Measurements from ENCODE around the gene MRGPRF.
A peak's percentile ranks its signal among the peaks of the same experiment; 100 is the strongest.

MRGPRF gene

GRCh38 chr11:69022260-69022659 lies 9.2 kb upstream of the MRGPRF start:
- no peak for DNase-seq (ENCODE audit: low spot score)

- no peak for DNase-seq (ENCODE audit: low spot score)
Measured at GRCh38 chr11:69018924-69019323, 5.9 kb upstream of the MRGPRF start.

GRCh38 chr11:69017951-69018350 lies 4.9 kb upstream of the MRGPRF start:
- no peak for DNase-seq (ENCODE audit: low spot score)

- DNase-seq (ENCODE audit: low spot score) = peak; percentile 49
Measured at GRCh38 chr11:69014898-69015549, 2.0 kb upstream of the MRGPRF start.

- peak; percentile 31 for DNase-seq (ENCODE audit: low spot score)
Measured at GRCh38 chr11:69014084-69014851, 1.2 kb upstream of the MRGPRF start.

DNA sequence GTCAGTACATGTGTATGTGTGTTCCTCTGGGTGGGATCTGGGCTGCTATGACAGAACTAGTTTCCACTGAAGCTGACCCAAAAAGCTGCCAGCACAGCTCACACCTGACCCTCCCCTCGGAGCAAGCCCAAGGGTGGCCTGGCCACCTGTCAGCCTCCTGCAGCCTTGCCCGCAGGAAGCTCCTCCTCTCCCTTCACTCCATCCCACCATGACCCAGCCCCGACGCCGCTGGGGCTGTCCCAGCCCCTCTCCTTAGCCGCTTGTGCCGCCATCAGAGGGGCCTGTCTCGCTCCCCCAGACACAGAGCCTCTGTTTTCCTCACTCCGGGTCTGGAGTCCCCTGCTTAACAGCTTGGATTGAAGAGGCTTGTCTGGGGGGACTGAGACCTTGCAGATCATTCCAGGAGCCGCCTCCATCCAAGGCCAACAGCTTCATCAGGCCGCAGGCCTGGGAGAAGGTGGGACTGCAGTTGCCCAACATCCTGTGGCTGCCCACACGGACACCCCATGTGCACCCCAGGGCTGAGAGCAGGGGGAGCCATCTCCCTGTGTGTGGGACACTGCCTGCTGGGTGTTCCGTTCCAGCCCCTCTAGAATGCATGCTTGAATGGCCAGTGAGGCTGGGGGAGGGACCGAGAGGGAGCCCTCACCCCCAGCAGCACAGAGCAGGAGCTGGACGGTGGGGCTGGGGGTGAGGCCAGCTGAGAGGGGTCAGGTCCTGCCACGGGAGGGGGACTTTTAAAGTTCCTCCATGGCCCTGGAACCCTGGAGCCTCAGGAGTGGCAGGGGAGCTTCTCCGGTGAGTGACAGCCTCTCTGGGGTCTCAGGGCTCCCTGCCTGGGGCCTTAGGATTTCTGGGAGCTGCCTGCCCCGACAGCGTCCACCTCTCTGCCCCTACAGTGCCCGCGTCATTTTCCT lies 696 bp downstream of the MRGPRF start:
- DNase-seq (ENCODE audit: low spot score) = no peak

DNA sequence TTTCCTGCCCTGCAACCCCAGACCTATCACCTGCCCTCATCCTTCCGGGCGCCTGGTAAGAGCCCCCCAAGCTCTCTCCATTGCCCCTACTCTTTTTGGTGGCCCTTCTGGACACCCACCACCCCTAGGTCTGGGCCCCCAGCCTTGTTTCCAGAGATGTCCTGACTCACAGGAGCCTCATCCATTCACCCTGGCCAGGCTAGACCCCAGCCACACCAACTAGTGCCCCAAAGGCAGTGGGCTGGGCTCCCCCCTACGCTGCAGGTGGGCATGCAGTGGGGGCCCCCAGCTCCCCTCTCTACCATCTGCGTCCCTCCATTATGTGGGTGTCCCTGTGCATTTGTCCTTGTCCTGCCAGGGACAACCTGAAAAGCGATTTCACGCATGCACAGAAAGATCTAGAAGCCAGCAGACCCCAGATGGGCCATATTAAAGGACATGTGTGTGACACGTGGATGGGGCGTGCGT lies 1.4 kb downstream of the MRGPRF start:
- DNase-seq (ENCODE audit: low spot score) = no peak

GRCh38 chr11:69010964-69011623 lies 2.0 kb downstream of the MRGPRF start:
- DNase-seq (ENCODE audit: low spot score) = peak; percentile 77

DNA sequence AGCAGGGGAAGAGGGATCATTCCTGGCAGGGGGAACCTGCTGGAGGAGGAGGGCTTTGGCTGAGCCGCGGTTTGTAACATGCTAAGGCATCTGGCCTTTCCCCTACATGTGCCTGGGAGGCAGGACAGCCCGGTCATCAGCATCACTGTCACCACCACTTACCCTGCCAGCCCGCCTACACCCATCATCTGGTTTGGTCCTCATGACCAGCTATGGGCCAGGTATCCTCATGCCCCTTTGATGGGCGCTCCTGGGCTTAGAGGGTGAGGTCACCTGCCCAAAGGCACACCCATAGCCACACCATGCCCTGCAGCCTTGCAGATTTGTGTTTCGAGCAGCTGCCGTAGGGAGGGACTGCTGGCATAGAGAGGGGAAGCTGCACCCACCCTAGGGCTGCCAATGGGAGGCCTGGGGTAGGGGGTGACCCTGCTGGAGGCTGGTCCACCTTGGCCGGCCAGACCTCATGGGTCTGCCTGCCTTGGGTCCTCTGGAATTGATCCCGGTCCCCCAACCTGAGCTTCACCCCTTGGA lies 2.6 kb downstream of the MRGPRF start:
- DNase-seq (ENCODE audit: low spot score) = no peak

DNA sequence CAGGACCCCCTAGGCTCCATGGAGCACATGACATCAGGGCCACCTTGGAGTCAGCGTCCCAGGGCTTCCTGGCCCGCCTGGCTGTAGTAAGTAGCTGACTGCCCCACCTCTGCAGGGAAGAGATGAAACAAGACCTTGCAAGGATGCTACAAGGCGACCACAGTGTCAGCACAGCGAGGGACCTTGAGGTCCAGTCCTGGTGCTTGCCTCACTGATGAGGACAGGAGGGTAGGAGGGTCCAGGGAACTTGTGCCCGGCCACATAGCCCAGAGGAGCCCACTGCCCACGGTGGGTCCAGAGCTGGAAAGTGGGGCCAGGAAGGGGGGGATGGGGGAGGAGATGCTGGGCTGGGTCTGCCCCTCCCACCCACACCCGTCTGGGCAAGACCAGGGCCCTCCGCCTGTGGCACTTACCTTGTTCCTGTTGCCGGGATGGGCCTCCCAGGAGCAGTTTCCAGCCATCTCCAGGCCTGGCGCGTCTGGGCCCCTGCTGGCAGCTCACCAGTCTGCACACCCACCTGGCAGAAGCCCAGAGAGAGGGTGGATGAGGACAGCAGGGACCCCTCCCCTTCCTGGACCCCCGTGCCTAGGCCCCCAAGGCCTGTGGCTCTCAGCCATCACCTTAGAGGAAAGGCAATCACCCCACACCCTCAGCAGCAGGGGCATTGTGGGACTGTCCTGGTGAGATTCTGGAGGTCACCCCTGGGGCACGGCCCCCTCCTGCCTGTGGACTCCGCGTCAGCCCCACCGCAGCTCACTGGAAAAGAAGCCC lies 3.4 kb downstream of the MRGPRF start:
- DNase-seq (ENCODE audit: low spot score) = no peak

GRCh38 chr11:69008737-69009440 lies 4.2 kb downstream of the MRGPRF start:
- DNase-seq (ENCODE audit: low spot score) = no peak

- DNase-seq (ENCODE audit: low spot score) = no peak
Measured at GRCh38 chr11:69007975-69008381, 5.1 kb downstream of the MRGPRF start.

- DNase-seq (ENCODE audit: low spot score) = no peak
Measured at GRCh38 chr11:69006816-69007215, 6.2 kb downstream of the MRGPRF start.

GRCh38 chr11:69005631-69006368 lies 7.2 kb downstream of the MRGPRF start:
- no peak for DNase-seq (ENCODE audit: low spot score)

DNA sequence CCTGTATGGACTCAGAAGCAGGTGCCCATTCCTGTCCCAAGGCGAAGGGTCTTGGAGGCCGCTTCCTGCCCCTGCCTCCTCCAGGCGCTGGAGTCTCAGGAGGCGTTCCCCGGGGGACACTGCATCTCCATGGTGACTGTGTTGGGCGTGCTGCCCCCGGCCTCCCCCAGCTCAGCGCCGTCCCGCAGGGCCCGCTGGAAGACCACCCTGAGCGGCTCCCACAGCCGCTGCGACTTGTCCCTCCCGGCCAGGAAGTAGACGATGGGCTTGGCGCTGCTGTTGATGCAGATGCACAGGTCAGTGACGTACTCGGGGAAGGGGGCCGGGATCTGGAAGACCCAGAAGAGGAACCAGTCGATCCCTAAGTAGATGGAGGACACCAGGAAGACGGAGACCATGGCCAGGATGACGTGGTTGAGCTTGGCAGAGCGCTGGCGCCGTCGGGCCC lies 7.8 kb downstream of the MRGPRF start:
- DNase-seq (ENCODE audit: low spot score) = no peak

- no peak for DNase-seq (ENCODE audit: low spot score)
Measured at GRCh38 chr11:69004411-69005182, 8.4 kb downstream of the MRGPRF start.

DNA sequence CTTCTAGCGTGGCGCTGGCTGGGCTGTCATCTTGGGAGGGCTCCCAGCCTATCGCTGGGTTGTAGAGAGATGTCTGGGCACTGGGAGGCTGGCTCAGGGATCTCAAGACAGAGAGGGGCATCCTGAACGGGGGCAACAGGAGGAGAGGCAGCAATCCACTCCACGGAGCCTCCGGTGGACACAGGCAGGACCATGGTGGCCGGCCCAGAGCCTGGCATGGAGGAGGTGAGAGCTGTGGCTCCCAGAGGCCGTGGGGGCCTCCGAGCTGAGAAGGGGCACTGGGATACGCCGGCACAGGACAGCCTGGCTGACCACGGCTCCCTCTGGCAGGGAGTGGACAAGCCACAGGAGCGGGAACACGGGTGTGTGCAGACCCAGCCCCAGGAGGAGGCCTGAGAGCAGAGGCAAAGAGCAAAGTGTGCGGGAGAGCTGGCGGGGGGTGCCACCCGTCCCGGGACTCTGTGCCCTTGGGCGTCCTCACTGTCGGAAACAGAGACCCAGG lies 9.1 kb downstream of the MRGPRF start:
- DNase-seq (ENCODE audit: low spot score) = no peak

DNA sequence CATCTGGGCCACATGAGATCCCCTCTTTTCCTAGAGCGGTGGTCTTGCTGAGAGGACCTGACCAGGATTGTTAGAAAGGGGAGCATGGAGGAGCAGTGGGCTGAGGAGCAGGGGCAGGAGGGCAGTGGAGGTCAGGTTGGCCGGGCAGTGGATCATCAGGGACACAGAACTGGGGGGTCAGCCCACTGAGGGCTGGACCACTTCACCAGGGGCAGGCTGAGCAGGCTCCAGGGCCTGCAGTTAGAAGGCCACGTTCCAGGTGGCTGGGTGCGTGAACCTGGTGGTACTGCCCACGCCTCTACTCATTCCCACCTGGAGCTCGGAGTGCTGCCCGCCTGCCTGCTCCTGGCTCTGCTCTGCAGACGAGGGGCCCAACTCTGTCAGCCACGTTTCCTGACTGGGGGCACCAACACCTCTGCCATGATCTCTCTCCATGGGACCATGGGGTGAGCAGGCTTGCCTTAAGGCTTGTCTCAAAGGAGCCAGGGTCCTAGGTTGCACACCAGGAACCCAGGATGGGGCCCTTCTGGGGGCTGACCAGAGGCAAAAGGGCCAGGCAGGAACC lies 9.7 kb downstream of the MRGPRF start:
- DNase-seq (ENCODE audit: low spot score) = no peak
